Caco-2 (cell line): ENCODE measurements around the gene TGFA. TPM values are rescaled to one million over a fixed set of nuclear protein-coding genes. Genes with fewer than 3 reads are reported as not detected.

Experiments
- BruUV-seq: library from RNA; stranded (reverse); fragments of 400-500 nt; replicated peaks from 2 replicates; lab custom pipeline; 2021; lab: Mats Ljungman, UMichigan
- CTCF ChIA-PET: fragments of 300-600 bp; sonication (Branson Sonifier 250); formaldehyde crosslinking; loops from one replicate; lab custom pipeline; 2022; ENCODE audit warnings: antibody characterized with exemption; lab: Charles Lee
- POLR2A ChIA-PET: fragments of 300-600 bp; sonication (Branson Sonifier 250); formaldehyde crosslinking; loops from one replicate; lab custom pipeline; 2022; ENCODE audit warnings: antibody characterized with exemption; lab: Charles Lee
- DNase-seq, 2 experiments: peaks; one replicate each; pipeline versions ENCODE4 v3.0.0 to v3.0.0-alpha.2; 2020 to 2022
- H3K27me3 ChIP-seq: replicated peaks from 2 replicates; pipeline ENCODE4 v1.6.0; 2011; ENCODE audit warnings: low read length; ENCODE audit not compliant: control insufficient read depth, insufficient read depth
- H3K36me3 ChIP-seq: 2 replicates; pipeline ENCODE4 v1.5.1; 2011; ENCODE audit warnings: low read length; ENCODE audit not compliant: control insufficient read depth, insufficient read depth
- H3K4me1 ChIP-seq: fragments of 250-450 bp; sonication (Bioruptor Pico); 2 replicates; pipeline ENCODE4 v1.5.1; 2020; ENCODE audit warnings: mild to moderate bottlenecking
- H3K4me3 ChIP-seq: 2 replicates; pipeline ENCODE4 v1.5.1; 2011; ENCODE audit warnings: low read depth, mild to moderate bottlenecking, control low read depth, low read length
- H3K9me3 ChIP-seq: fragments of 250-450 bp; sonication (Bioruptor Pico); 2 replicates; pipeline ENCODE4 v1.5.1; 2020; ENCODE audit warnings: mild to moderate bottlenecking, moderate library complexity
- H3K27ac Mint-ChIP-seq: one replicate; pipeline ENCODE4 v1.8.0; 2022; ENCODE audit warnings: mixed read lengths; ENCODE audit not compliant: unreplicated experiment
- H3K27me3 Mint-ChIP-seq: one replicate; pipeline ENCODE4 v1.8.0; 2022; ENCODE audit warnings: mixed read lengths; ENCODE audit not compliant: insufficient read depth, unreplicated experiment
- H3K36me3 Mint-ChIP-seq: one replicate; pipeline ENCODE4 v1.8.0; 2022; ENCODE audit warnings: mild to moderate bottlenecking, mixed read lengths; ENCODE audit not compliant: insufficient read depth, unreplicated experiment
- H3K4me1 Mint-ChIP-seq: one replicate; pipeline ENCODE4 v1.8.0; 2022; ENCODE audit warnings: low read depth, mixed read lengths; ENCODE audit not compliant: unreplicated experiment
- H3K4me3 Mint-ChIP-seq: one replicate; pipeline ENCODE4 v1.8.0; 2022; ENCODE audit warnings: mild to moderate bottlenecking, moderate library complexity, mixed read lengths; ENCODE audit not compliant: unreplicated experiment
- H3K9me3 Mint-ChIP-seq: one replicate; pipeline ENCODE4 v1.8.0; 2022; ENCODE audit warnings: mixed read lengths; ENCODE audit not compliant: unreplicated experiment
- intact Hi-C: fragments of 100-400 bp; cut with micrococcal nuclease; formaldehyde crosslinking; loops from one replicate; pipeline ENCODE4 v1.10.0; 2022; ENCODE audit not compliant: unreplicated experiment
- total RNA-seq: library from RNA; stranded (reverse); gene quantifications from 2 replicates; pipeline ENCODE4 v1.2.3, GENCODE V29; 2022
- TF ChIP-seq, protein P1 (sequence below), 2 experiments: fragments of 200-600 bp in 1 of 2; IDR thresholded peaks; 1 replicate in 1 of 2; 2 replicates in 1 of 2; pipeline versions ENCODE4 v1.5.1 to v1.8.0; 2011 to 2022; ENCODE audit warnings: antibody characterized with exemption in 1 of 2, control low read depth in 1 of 2, inconsistent platforms in 1 of 2, low read depth in 1 of 2, low read length in 1 of 2, mild to moderate bottlenecking in 1 of 2, moderate library complexity in 1 of 2; ENCODE audit not compliant: insufficient read depth in 1 of 2, severe bottlenecking in 1 of 2, unreplicated experiment in 1 of 2

The TGFA gene
- total RNA-seq, 1 experiment from 2014 or later = 0.70 TPM

DNA sequence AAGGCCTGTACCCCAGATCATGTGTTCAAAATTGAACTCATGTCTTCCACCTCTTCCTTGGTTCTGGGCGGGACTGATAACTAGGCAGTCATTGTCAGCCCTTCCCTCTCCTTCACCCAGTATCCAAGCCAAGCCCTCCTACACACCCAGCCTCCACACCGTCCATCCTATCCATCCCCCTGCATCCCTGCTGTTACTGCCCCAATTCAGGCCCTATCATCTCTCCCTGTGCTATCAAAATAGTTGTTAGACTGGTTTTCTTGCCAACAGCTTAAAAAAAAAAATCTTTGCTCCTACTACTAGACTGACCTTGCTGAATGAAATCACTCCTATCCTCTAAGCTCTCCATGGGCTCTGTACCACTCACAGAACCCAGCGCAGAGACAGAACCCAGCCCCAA, 32.8 kb downstream of the TGFA start:
- no TSS peak for BruUV-seq
- no peaks in the 10 kb centered on the region for H3K36me3 ChIP-seq
- ChIA-PET CTCF (interaction anchor here (0.6 kb wide), 1 partner anchor 93 kb away, joined by 4 read pairs; no protein-coding TSS in a partner anchor), POLR2A (no interaction called here)
- Mint-ChIP-seq H3K4me3 (no peak overlapping the region), H3K4me1 (peaks cover 5% of the 10 kb centered on the region), H3K27me3 (no peaks in the 10 kb centered on the region), H3K9me3 (no peaks in the 10 kb centered on the region), H3K27ac (no peak overlapping the region), H3K36me3 (no peaks in the 10 kb centered on the region)
- H3K4me3 ChIP-seq = no peak overlapping the region
- intact Hi-C loops = no loop called here
- no peaks in the 10 kb centered on the region for H3K9me3 ChIP-seq
- TF ChIP-seq, protein P1, sequence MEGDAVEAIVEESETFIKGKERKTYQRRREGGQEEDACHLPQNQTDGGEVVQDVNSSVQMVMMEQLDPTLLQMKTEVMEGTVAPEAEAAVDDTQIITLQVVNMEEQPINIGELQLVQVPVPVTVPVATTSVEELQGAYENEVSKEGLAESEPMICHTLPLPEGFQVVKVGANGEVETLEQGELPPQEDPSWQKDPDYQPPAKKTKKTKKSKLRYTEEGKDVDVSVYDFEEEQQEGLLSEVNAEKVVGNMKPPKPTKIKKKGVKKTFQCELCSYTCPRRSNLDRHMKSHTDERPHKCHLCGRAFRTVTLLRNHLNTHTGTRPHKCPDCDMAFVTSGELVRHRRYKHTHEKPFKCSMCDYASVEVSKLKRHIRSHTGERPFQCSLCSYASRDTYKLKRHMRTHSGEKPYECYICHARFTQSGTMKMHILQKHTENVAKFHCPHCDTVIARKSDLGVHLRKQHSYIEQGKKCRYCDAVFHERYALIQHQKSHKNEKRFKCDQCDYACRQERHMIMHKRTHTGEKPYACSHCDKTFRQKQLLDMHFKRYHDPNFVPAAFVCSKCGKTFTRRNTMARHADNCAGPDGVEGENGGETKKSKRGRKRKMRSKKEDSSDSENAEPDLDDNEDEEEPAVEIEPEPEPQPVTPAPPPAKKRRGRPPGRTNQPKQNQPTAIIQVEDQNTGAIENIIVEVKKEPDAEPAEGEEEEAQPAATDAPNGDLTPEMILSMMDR (IDR thresholded peaks at IDR 0.05; ENCODE audit: insufficient read depth in 1 of 2, low read depth in 1 of 2, low read length in 1 of 2, severe bottlenecking in 1 of 2, unreplicated experiment in 1 of 2) = no peak
- DNase-seq = no peak
- H3K4me1 ChIP-seq = no peaks in the 10 kb centered on the region
- H3K27me3 ChIP-seq = no peaks in the 10 kb centered on the region; the same call in 1 of the 2 replicates

GRCh38 chr2:70519453-70519852, 34.2 kb downstream of the TGFA start:
- Histone ChIP-seq H3K4me3 (no peak overlapping the region), H3K27me3 (no peaks in the 10 kb centered on the region; the same call in 1 of the 2 replicates), H3K9me3 (no peaks in the 10 kb centered on the region), H3K36me3 (no peaks in the 10 kb centered on the region), H3K4me1 (no peaks in the 10 kb centered on the region)
- CTCF ChIA-PET = no interaction called here
- intact Hi-C loops = no loop called here
- BruUV-seq = no TSS peak
- no peaks in the 10 kb centered on the region for H3K27me3 Mint-ChIP-seq
- POLR2A ChIA-PET = no interaction called here
- H3K9me3 Mint-ChIP-seq = no peaks in the 10 kb centered on the region
- TF ChIP-seq, protein P1 (IDR thresholded peaks at IDR 0.05; ENCODE audit: insufficient read depth in 1 of 2, low read depth in 1 of 2, low read length in 1 of 2, severe bottlenecking in 1 of 2, unreplicated experiment in 1 of 2) = no peak
- H3K36me3 Mint-ChIP-seq = no peaks in the 10 kb centered on the region
- no peak for DNase-seq
- H3K4me3 Mint-ChIP-seq = no peak overlapping the region
- peaks cover 5% of the 10 kb centered on the region for H3K4me1 Mint-ChIP-seq
- H3K27ac Mint-ChIP-seq = no peak overlapping the region

DNA sequence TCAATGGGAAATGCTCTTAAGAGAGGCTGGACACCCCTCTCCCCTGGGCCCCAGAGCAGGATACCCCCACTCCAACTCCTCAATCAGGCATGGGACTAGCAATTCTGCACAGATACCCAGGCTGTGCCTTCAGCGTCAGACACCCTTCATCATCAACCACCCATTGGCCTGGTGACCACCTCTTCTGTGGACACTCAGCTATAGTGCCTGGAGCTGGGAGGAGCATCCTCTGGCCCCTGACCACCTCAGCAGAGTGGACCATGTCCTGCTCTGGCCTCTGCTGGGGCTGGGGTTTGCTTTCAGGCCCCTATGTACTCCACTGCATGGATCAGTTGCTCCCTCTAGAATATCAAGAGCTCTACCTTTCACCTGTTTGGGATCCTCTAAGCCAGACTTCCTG, 35.1 kb downstream of the TGFA start:
- no peaks in the 10 kb centered on the region for H3K36me3 ChIP-seq
- BruUV-seq = no TSS peak
- no peaks in the 10 kb centered on the region for H3K4me1 ChIP-seq

More for the DNA sequence above, 35.1 kb downstream of the TGFA start:
- no peaks in the 10 kb centered on the region for H3K4me1 Mint-ChIP-seq
- H3K27me3 ChIP-seq = no peaks in the 10 kb centered on the region; the same call in 1 of the 2 replicates
- H3K9me3 Mint-ChIP-seq = no peaks in the 10 kb centered on the region
- H3K4me3 Mint-ChIP-seq = no peak overlapping the region
- intact Hi-C loops = no loop called here
- no peak overlapping the region for H3K4me3 ChIP-seq
- DNase-seq = no peak
- no peaks in the 10 kb centered on the region for H3K27me3 Mint-ChIP-seq
- H3K36me3 Mint-ChIP-seq = no peaks in the 10 kb centered on the region
- POLR2A ChIA-PET = no interaction called here
- no peaks in the 10 kb centered on the region for H3K9me3 ChIP-seq
- TF ChIP-seq, protein P1 (IDR thresholded peaks at IDR 0.05; ENCODE audit: insufficient read depth in 1 of 2, low read depth in 1 of 2, low read length in 1 of 2, severe bottlenecking in 1 of 2, unreplicated experiment in 1 of 2) = no peak
- H3K27ac Mint-ChIP-seq = no peak overlapping the region
- CTCF ChIA-PET = no interaction called here
